Measurements from ENCODE around the gene GTPBP8.

DNA sequence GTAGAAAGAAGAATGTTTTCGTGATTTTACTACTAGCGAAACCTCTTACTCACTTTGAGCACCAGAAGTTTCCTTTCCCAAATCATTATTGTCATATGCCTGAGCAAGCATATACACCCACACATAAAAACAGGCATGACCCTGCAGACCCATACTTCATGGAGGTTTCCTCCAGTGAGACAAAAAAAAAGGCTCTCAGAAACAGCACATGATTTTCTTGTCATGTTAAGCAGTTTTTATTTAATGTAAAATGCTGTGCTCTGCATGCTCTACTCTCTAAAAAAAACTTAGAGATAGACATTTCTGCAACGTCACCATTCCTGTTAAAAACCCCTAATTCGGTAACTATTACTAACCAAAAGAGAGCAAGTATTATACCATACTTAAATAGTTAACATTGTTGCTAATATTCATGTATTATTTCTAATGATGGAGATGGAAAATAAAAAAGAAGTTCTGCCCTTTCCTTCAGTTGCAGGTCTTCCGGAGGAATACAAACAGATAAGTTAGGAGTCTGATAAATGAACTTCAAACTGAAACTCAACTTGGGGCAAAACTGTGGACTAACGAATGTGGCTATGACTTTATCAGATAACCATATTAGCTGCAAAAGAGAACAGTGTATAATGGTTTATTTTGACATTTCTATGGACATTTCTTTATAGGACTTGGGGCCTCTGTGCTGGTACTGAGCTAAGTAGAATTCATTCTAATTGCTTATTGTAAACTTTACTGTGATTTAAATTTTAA, 31.8 kb upstream of the GTPBP8 start:
- TF ChIP-seq EZH2 (IDR thresholded peaks at IDR 0.05) (no peak), POLR2AphosphoS5 (IDR thresholded peaks at IDR 0.05; ENCODE audit: borderline replicate concordance, low read depth, low read length) (no peak), FOXP2 (optimal IDR thresholded peaks at IDR 0.05; ENCODE audit: control extremely low read depth, extremely low read length, insufficient read depth) (no peak)
